Uterus (tissue), 2 donors: ENCODE results near the gene AP3D1.

Source experiments
- CTCF ChIP-seq, 4 experiments: fragments of 200-600 bp in 2 of 4; fragments of 450-650 bp in 2 of 4; sonication (generic) in 2 of 4; IDR thresholded peaks; one replicate each; pipeline ENCODE4 v1.5.1; 2016 to 2019; ENCODE audit warnings: antibody characterized with exemption in 4 of 4, mild to moderate bottlenecking in 2 of 4, moderate library complexity in 1 of 4
- POLR2A ChIP-seq, 2 donors: fragments of 450-650 bp; IDR thresholded peaks; one replicate each; pipeline ENCODE4 v1.6.1; 2016; ENCODE audit warnings: antibody characterized with exemption in 2 of 2, mild to moderate bottlenecking in 1 of 2, moderate library complexity in 1 of 2

DNA sequence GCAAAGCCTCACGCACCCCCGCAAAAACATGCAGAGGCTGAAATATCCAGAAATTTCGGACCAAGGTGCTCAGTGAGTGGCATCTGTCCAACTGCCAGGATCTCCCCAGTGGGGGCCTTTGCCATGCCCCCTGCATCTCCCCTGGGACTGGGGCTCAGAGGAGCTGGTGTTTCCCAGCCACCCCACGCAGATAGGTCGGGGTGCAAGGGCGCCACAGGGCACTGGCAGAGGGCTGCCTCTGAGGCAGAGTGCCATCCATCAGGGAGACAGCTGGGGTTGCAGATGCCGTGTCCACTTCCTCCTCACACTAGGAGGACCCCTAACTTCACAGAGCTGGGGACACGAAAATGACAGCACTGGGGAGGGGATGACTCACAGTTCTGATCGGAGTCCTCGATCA is 28.4 kb downstream of the AP3D1 start:
- TF ChIP-seq CTCF (IDR thresholded peaks at IDR 0.05) (no peak), POLR2A (IDR thresholded peaks at IDR 0.05) (no peak)
